CD14-positive monocyte (primary cell): Measurements from ENCODE around the gene MRM3. TPM values are rescaled to one million over a fixed set of nuclear protein-coding genes. Genes with fewer than 3 reads are reported as not detected.

ENCODE experiments used
- DNase-seq, 3 donors: peaks; one replicate each; pipeline ENCODE4 v3.0.0-alpha.2; 2011 to 2022
- H2AFZ ChIP-seq: 2 replicates; pipeline ENCODE4 v1.6.0; 2012; ENCODE audit warnings: mild to moderate bottlenecking, low read depth, low read length, inconsistent platforms; ENCODE audit not compliant: insufficient read depth, poor library complexity, severe bottlenecking
- H3K27ac ChIP-seq, 2 donors: 1 replicate in 1 of 2; 2 replicates in 1 of 2; pipeline ENCODE4 v1.5.1; 2012 to 2013; ENCODE audit warnings: low read length in 2 of 2, control low read depth in 1 of 2, inconsistent platforms in 1 of 2, low read depth in 1 of 2, mild to moderate bottlenecking in 1 of 2
- H3K27me3 ChIP-seq, 2 donors: one replicate each; pipeline versions ENCODE4 v1.6.0 to v1.6.1; 2011 to 2013; ENCODE audit warnings: low read length in 2 of 2; ENCODE audit not compliant: control insufficient read depth in 2 of 2, insufficient read depth in 2 of 2
- H3K36me3 ChIP-seq, 2 donors: replicated peaks in 1 of 2; 1 replicate in 1 of 2; 2 replicates in 1 of 2; pipeline versions ENCODE4 v1.5.1 to v1.6.1; 2012 to 2013; ENCODE audit warnings: low read length in 2 of 2, control low read depth in 1 of 2, inconsistent platforms in 1 of 2, mild to moderate bottlenecking in 1 of 2; ENCODE audit not compliant: insufficient read depth in 2 of 2, control insufficient read depth in 1 of 2
- H3K4me1 ChIP-seq, 2 donors: 1 replicate in 1 of 2; 2 replicates in 1 of 2; pipeline versions ENCODE4 v1.5.1 to v1.6.1; 2012 to 2013; ENCODE audit warnings: low read length in 2 of 2, control low read depth in 1 of 2, inconsistent platforms in 1 of 2, mild to moderate bottlenecking in 1 of 2, moderate library complexity in 1 of 2; ENCODE audit not compliant: insufficient read depth in 2 of 2, control insufficient read depth in 1 of 2
- H3K4me2 ChIP-seq: replicated peaks from 2 replicates; pipeline ENCODE3; 2012; ENCODE audit warnings: low read length, moderate library complexity, mild to moderate bottlenecking; ENCODE audit not compliant: poor library complexity, severe bottlenecking; ENCODE audit errors: extremely low read depth
- H3K4me3 ChIP-seq, 3 experiments: fragments of 200-600 bp in 1 of 3; sonication (generic) in 1 of 3; replicated peaks in 1 of 3; 1 replicate in 2 of 3; 2 replicates in 1 of 3; pipeline ENCODE4 v1.5.1; 2011 to 2013; ENCODE audit warnings: low read length in 3 of 3, mild to moderate bottlenecking in 3 of 3, control low read depth in 2 of 3, low read depth in 2 of 3, inconsistent platforms in 1 of 3, moderate library complexity in 1 of 3
- H3K79me2 ChIP-seq: 2 replicates; pipeline ENCODE4 v1.6.0; 2012; ENCODE audit warnings: mild to moderate bottlenecking, control low read depth, inconsistent platforms, low read length, moderate library complexity; ENCODE audit not compliant: insufficient read depth
- H3K9ac ChIP-seq: 2 replicates; pipeline ENCODE4 v1.6.0; 2017; ENCODE audit warnings: low read length, mild to moderate bottlenecking; ENCODE audit not compliant: insufficient read depth, poor library complexity, severe bottlenecking
- H3K9me3 ChIP-seq, 2 donors: replicated peaks in 1 of 2; 1 replicate in 1 of 2; 2 replicates in 1 of 2; pipeline versions ENCODE4 v1.5.1 to v1.6.1; 2012 to 2013; ENCODE audit warnings: low read length in 2 of 2, control low read depth in 1 of 2; ENCODE audit not compliant: control insufficient read depth in 1 of 2, insufficient read depth in 1 of 2
- H4K20me1 ChIP-seq: 2 replicates; pipeline ENCODE4 v1.6.0; 2012; ENCODE audit warnings: mild to moderate bottlenecking, low read length, control low read depth, moderate library complexity; ENCODE audit not compliant: insufficient read depth
- H3K27ac Mint-ChIP-seq, 7 donors: one replicate each; pipeline ENCODE4 v1.8.0; 2020; ENCODE audit warnings: mild to moderate bottlenecking in 7 of 7, mixed read lengths in 7 of 7, moderate library complexity in 6 of 7, inconsistent platforms in 2 of 7
- H3K27me3 Mint-ChIP-seq, 3 donors: one replicate each; pipeline ENCODE4 v1.8.0; 2021 to 2022; ENCODE audit warnings: low read depth in 3 of 3, mild to moderate bottlenecking in 3 of 3, mixed read lengths in 3 of 3, moderate library complexity in 3 of 3, inconsistent platforms in 1 of 3
- H3K36me3 Mint-ChIP-seq, 2 donors: one replicate each; pipeline ENCODE4 v1.8.0; 2020; ENCODE audit warnings: mixed read lengths in 2 of 2, inconsistent platforms in 1 of 2, mild to moderate bottlenecking in 1 of 2
- H3K4me1 Mint-ChIP-seq: one replicate; pipeline ENCODE4 v1.8.0; 2020; ENCODE audit warnings: mild to moderate bottlenecking, mixed read lengths
- H3K4me3 Mint-ChIP-seq, 2 donors: one replicate each; pipeline ENCODE4 v1.8.0; 2020; ENCODE audit warnings: mild to moderate bottlenecking in 2 of 2, mixed read lengths in 2 of 2, moderate library complexity in 1 of 2
- H3K9me3 Mint-ChIP-seq, 7 donors: one replicate each; pipeline ENCODE4 v1.8.0; 2020 to 2022; ENCODE audit warnings: mixed read lengths in 7 of 7, mild to moderate bottlenecking in 6 of 7, moderate library complexity in 6 of 7, inconsistent platforms in 2 of 7
- WGBS: methylation state at CpG from one replicate; pipeline ENCODE4 v1.1.5; 2013; ENCODE audit warnings: missing lambda C conversion rate; ENCODE audit not compliant: insufficient coverage; 5-methylcytosine and 5-hydroxymethylcytosine counted together
- intact Hi-C, 2 donors: fragments of 100-400 bp; cut with micrococcal nuclease; formaldehyde crosslinking; loops; one replicate each; pipeline versions ENCODE4 v1.15.0 to v1.15.1; 2023
- polyA plus RNA-seq, 3 donors: library from polyadenylated mRNA; depleted of rRNA in 1 of 3; unstranded in 2 of 3; stranded (reverse) in 1 of 3; fragments of 300-500 nt in 2 of 3; fragments of >200 nt in 1 of 3; fragmentation: Illumina TruSeq in 2 of 3; gene quantifications; 1 replicate in 2 of 3; 2 replicates in 1 of 3; pipeline ENCODE4 v1.2.3, GENCODE V29; 2012 to 2021
- TF ChIP-seq, protein P1 (sequence below): fragments of 200-600 bp; IDR thresholded peaks from one replicate; pipeline ENCODE4 v1.8.0; 2022; ENCODE audit warnings: antibody characterized with exemption, mild to moderate bottlenecking

MRM3 gene
- polyA plus RNA-seq, 3 donors, result 9.3 to 15.4 (median 12.8) TPM

DNA sequence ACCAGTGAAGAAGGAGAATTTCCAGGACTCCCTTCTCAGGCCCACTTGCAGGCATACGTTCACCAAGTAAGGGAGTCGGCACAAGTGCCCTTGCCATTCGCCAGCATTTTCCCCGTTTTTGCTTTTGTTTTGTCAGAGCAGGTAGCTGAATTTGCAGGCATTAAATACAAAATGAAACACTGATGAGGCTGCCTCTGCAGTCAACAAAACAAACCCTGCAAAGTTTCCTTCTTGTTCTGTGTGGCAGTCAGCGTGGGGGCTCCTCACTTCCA lies 7.9 kb upstream of the MRM3 start:
- Mint-ChIP-seq H3K4me1 (no peaks in the 10 kb centered on the region), H3K4me3 (no peak overlapping the region), H3K27ac (no peak overlapping the region), H3K9me3 (no peaks in the 10 kb centered on the region), H3K36me3 (peaks cover 80 to 92% of the 10 kb centered on the region in 2 donors), H3K27me3 (no peaks in the 10 kb centered on the region)
- intact Hi-C loops, result no loop called here
- H3K79me2 ChIP-seq, result peaks cover 4% of the 10 kb centered on the region
- H3K4me3 ChIP-seq, result no peak overlapping the region
- no peak for DNase-seq
- no peaks in the 10 kb centered on the region for H4K20me1 ChIP-seq
- peaks cover 83 to 95% of the 10 kb centered on the region in 2 donors for H3K36me3 ChIP-seq
- no peak overlapping the region for H2AFZ ChIP-seq
- H3K9ac ChIP-seq, result no peak overlapping the region
- H3K9me3 ChIP-seq, result no peaks in the 10 kb centered on the region
- H3K4me1 ChIP-seq, result no peaks in the 10 kb centered on the region
- 100% methylated on average over 5 of the region's 5 CpGs for WGBS
- no peak overlapping the region for H3K4me2 ChIP-seq
- TF ChIP-seq, protein P1, sequence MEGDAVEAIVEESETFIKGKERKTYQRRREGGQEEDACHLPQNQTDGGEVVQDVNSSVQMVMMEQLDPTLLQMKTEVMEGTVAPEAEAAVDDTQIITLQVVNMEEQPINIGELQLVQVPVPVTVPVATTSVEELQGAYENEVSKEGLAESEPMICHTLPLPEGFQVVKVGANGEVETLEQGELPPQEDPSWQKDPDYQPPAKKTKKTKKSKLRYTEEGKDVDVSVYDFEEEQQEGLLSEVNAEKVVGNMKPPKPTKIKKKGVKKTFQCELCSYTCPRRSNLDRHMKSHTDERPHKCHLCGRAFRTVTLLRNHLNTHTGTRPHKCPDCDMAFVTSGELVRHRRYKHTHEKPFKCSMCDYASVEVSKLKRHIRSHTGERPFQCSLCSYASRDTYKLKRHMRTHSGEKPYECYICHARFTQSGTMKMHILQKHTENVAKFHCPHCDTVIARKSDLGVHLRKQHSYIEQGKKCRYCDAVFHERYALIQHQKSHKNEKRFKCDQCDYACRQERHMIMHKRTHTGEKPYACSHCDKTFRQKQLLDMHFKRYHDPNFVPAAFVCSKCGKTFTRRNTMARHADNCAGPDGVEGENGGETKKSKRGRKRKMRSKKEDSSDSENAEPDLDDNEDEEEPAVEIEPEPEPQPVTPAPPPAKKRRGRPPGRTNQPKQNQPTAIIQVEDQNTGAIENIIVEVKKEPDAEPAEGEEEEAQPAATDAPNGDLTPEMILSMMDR, result no peak
- H3K27me3 ChIP-seq, result no peaks in the 10 kb centered on the region
- no peak overlapping the region for H3K27ac ChIP-seq

DNA sequence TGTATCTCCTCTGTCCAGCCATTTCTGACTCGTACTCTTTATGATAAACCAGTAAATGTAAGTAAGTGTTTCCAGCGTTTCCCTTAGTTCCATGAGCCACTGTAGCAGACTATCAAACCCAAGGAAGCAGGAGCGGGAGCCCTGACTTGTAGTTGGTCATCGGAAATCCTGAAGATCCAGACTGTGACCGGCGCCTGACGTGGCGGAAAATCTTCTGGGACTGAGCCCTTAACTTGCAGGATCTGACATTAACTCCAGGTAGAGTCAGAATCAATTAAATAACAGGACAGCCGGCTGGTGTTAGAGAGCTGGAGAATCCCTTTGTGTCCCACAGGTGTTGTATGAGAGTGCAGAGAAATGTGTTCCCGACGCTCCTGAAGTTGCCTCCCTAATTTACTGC lies 4.1 kb upstream of the MRM3 start:
- no peak overlapping the region for H3K27ac ChIP-seq
- H3K9ac ChIP-seq, result no peak overlapping the region
- peaks cover 13 to 18% of the 10 kb centered on the region in 2 donors for H3K4me1 ChIP-seq
- H3K27ac Mint-ChIP-seq, result peak overlapping the region in 1 of 7 donors; percentile 7
- DNase-seq, result no peak
- H3K36me3 ChIP-seq, result peaks cover 49 to 57% of the 10 kb centered on the region in 2 donors
- peaks cover 0 to 2% (median 0%) of the 10 kb centered on the region in 3 donors for H3K27me3 Mint-ChIP-seq
- peaks cover 39% of the 10 kb centered on the region for H3K79me2 ChIP-seq
- no peak overlapping the region for H3K4me3 ChIP-seq
- H4K20me1 ChIP-seq, result no peaks in the 10 kb centered on the region
- peaks cover 53 to 57% of the 10 kb centered on the region in 2 donors for H3K36me3 Mint-ChIP-seq
- TF ChIP-seq, protein P1, result no peak
- intact Hi-C loops, result no loop called here
- H3K4me1 Mint-ChIP-seq, result peaks cover 12% of the 10 kb centered on the region
- no peak overlapping the region for H2AFZ ChIP-seq
- no peak overlapping the region for H3K4me3 Mint-ChIP-seq
- no peak overlapping the region for H3K4me2 ChIP-seq
- no peaks in the 10 kb centered on the region for H3K9me3 ChIP-seq
- no peaks in the 10 kb centered on the region for H3K9me3 Mint-ChIP-seq
- no peaks in the 10 kb centered on the region for H3K27me3 ChIP-seq
- 100% methylated on average over 7 of the region's 11 CpGs for WGBS
